K562 (cell line): ENCODE data around the gene VPS4B. TPM values are rescaled to one million over a fixed set of nuclear protein-coding genes. Genes with fewer than 3 reads are reported as not detected.

Source experiments
- ESRRA ChIP-seq: fragments of 450-650 bp; IDR thresholded peaks from 2 replicates; pipeline ENCODE4 v1.6.1; 2014; ENCODE audit warnings: low read depth, mild to moderate bottlenecking, moderate library complexity, borderline replicate concordance
- HDAC1 ChIP-seq, 2 experiments: fragments of 450-650 bp; IDR thresholded peaks; 2 replicates each; pipeline ENCODE4 v1.6.1; 2016 to 2017; ENCODE audit warnings: inconsistent platforms in 1 of 2, mild to moderate bottlenecking in 1 of 2, moderate library complexity in 1 of 2
- HMG20A ChIP-seq: fragments of 450-650 bp; formaldehyde crosslinking; conservative IDR thresholded peaks from 2 replicates; pipeline ENCODE4 v1.4.0; 2020; ENCODE audit warnings: mild to moderate bottlenecking, mixed read lengths
- KAT7 ChIP-seq: sonication (generic); formaldehyde crosslinking; IDR thresholded peaks from 2 replicates; pipeline ENCODE4 v1.8.0; 2022; ENCODE audit warnings: missing genetic modification reagents, mild to moderate bottlenecking, borderline replicate concordance
- LARP7 ChIP-seq: fragments of 450-650 bp; IDR thresholded peaks from 2 replicates; pipeline ENCODE4 v1.6.1; 2016
- MAFG ChIP-seq: fragments of 450-650 bp; conservative IDR thresholded peaks from 2 replicates; pipeline ENCODE4 v1.6.1; 2016; ENCODE audit warnings: missing genetic modification characterization, missing compliant biosample characterization
- MCM7 ChIP-seq, 2 experiments: fragments of 450-650 bp; IDR thresholded peaks; 2 replicates each; pipeline ENCODE4 v1.6.1; 2016 to 2018
- MTA2 ChIP-seq: fragments of 450-650 bp; IDR thresholded peaks from 2 replicates; pipeline ENCODE4 v1.6.1; 2016; ENCODE audit warnings: low read depth
- PHF20 ChIP-seq: fragments of 450-650 bp; IDR thresholded peaks from 2 replicates; pipeline ENCODE4 v1.6.1; 2018; ENCODE audit not compliant: partially characterized antibody
- POLR2AphosphoS2 ChIP-seq: IDR thresholded peaks from 2 replicates; pipeline ENCODE4 v1.6.1; 2012; ENCODE audit warnings: low read length, improper control_type of control experiment
- SAP30 ChIP-seq: fragments of 200-600 bp; sonication (generic); IDR thresholded peaks from 2 replicates; pipeline ENCODE4 v1.6.1; 2012; ENCODE audit warnings: borderline replicate concordance, low read depth, mild to moderate bottlenecking, moderate library complexity, low read length, control low read depth, inconsistent platforms; ENCODE audit not compliant: insufficient read depth, poor library complexity, severe bottlenecking
- SMC3 ChIP-seq: conservative IDR thresholded peaks from 2 replicates; pipeline ENCODE4 v1.6.1; 2011; ENCODE audit warnings: low read depth, low read length, improper control_type of control experiment; ENCODE audit not compliant: insufficient read depth
- STAT5A ChIP-seq: IDR thresholded peaks from 2 replicates; pipeline ENCODE4 v1.6.1; 2012; ENCODE audit warnings: low read length, inconsistent platforms, borderline replicate concordance
- XRCC4 ChIP-seq: IDR thresholded peaks from one replicate; pipeline ENCODE4 v1.6.1; 2011; ENCODE audit not compliant: insufficient read depth, insufficient read length; ENCODE audit errors: extremely low read depth
- ZBED1 ChIP-seq: IDR thresholded peaks from 2 replicates; pipeline ENCODE4 v1.6.1; 2014
- ZNF175 ChIP-seq: fragments of 200-800 bp; sonication (Bioruptor generic); IDR thresholded peaks from 2 replicates; pipeline ENCODE4 v1.6.1; 2016; ENCODE audit warnings: low read depth, mild to moderate bottlenecking, missing genetic modification characterization, missing compliant biosample characterization
- ZNF224 ChIP-seq: sonication (generic); formaldehyde crosslinking; IDR thresholded peaks from 2 replicates; pipeline ENCODE4 v1.8.0; 2022; ENCODE audit warnings: mild to moderate bottlenecking, missing genetic modification reagents
- polyA plus RNA-seq, 8 experiments: library from polyadenylated mRNA; depleted of rRNA in 4 of 8; stranded (reverse) in 5 of 8; unstranded in 3 of 8; fragments of >200 nt; fragmentation: Nextera tagmentation in 2 of 8; fragmentation: Illumina TruSeq in 1 of 8; extraction: Ambion mirVana in 2 of 8; extraction: Trizol in 1 of 8; gene quantifications; 2 replicates each; pipeline versions ENCODE4 v1.2.1 to v1.2.3, GENCODE V29; 2011 to 2014; ENCODE audit warnings: inconsistent platforms in 1 of 8, missing spikeins in 1 of 8
- total RNA-seq, 7 experiments: library from RNA; depleted of rRNA in 6 of 7; stranded (reverse); fragments of >200 nt in 6 of 7; fragmentation: Illumina TruSeq in 2 of 7; extraction: Trizol in 2 of 7; gene quantifications; 2 replicates each; pipeline versions ENCODE4 v1.2.1 to v1.2.3, GENCODE V29; 2011 to 2021; ENCODE audit warnings: low replicate concordance in 1 of 7
- TF ChIP-seq, protein P1 (sequence below): fragments of 250-450 bp; sonication (Bioruptor Pico); IDR thresholded peaks from 2 replicates; pipeline ENCODE4 v1.4.0; 2020
- TF ChIP-seq, protein P2 (sequence below): sonication (generic); formaldehyde crosslinking; IDR thresholded peaks from 2 replicates; pipeline ENCODE4 v1.9.0; 2022; ENCODE audit warnings: mild to moderate bottlenecking, missing genetic modification reagents
- TF ChIP-seq, protein P3 (sequence below): fragments of 250-450 bp; sonication (Bioruptor Pico); IDR thresholded peaks from 2 replicates; pipeline ENCODE4 v1.5.1; 2021; ENCODE audit warnings: mild to moderate bottlenecking

VPS4B gene
- total and polyA plus RNA-seq, 9 of the 15 experiments (the other 6 are each of a cell fraction or from before 2014, with no cell fraction given) = 7.3 to 16.4 (median 10.4) TPM

DNA sequence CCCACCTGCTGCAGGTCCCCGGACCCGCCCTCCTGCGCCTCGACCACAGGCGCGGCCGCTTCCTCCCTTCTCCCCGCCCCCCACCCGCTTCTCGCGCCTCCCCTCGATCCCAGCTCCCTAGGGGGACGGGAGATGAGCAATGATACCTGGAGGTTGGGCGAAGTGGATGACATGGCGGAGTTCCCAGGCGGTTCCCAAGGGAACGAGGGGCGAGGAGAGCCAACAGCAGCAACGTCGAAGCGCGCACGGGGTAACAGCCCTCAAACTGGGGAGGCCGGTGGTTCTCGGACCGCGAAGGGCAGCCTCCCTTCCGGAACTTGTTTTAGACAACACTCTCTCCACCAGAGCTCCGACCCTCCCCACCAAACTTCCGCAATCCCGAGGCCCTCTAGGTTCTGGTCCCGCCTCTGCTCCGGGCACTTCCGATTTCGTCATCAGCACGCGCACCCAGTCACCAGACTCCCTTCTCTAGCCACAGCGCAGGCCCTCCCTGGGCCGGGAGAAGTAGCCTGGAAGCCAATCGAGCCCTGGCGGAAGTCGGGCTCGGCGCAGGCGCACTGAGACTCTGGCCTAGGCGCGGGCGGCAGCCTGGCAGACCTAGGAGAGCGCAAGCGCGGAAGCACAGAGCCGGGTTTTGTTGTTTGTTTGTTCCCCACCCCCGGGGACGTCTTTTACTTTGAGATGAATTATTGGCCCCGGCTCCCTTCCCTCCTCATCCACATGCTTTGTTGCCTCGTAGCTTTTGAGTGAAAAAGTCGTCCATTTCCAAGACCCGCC is at the start of gene VPS4B (continued):
- TF ChIP-seq, protein P1, sequence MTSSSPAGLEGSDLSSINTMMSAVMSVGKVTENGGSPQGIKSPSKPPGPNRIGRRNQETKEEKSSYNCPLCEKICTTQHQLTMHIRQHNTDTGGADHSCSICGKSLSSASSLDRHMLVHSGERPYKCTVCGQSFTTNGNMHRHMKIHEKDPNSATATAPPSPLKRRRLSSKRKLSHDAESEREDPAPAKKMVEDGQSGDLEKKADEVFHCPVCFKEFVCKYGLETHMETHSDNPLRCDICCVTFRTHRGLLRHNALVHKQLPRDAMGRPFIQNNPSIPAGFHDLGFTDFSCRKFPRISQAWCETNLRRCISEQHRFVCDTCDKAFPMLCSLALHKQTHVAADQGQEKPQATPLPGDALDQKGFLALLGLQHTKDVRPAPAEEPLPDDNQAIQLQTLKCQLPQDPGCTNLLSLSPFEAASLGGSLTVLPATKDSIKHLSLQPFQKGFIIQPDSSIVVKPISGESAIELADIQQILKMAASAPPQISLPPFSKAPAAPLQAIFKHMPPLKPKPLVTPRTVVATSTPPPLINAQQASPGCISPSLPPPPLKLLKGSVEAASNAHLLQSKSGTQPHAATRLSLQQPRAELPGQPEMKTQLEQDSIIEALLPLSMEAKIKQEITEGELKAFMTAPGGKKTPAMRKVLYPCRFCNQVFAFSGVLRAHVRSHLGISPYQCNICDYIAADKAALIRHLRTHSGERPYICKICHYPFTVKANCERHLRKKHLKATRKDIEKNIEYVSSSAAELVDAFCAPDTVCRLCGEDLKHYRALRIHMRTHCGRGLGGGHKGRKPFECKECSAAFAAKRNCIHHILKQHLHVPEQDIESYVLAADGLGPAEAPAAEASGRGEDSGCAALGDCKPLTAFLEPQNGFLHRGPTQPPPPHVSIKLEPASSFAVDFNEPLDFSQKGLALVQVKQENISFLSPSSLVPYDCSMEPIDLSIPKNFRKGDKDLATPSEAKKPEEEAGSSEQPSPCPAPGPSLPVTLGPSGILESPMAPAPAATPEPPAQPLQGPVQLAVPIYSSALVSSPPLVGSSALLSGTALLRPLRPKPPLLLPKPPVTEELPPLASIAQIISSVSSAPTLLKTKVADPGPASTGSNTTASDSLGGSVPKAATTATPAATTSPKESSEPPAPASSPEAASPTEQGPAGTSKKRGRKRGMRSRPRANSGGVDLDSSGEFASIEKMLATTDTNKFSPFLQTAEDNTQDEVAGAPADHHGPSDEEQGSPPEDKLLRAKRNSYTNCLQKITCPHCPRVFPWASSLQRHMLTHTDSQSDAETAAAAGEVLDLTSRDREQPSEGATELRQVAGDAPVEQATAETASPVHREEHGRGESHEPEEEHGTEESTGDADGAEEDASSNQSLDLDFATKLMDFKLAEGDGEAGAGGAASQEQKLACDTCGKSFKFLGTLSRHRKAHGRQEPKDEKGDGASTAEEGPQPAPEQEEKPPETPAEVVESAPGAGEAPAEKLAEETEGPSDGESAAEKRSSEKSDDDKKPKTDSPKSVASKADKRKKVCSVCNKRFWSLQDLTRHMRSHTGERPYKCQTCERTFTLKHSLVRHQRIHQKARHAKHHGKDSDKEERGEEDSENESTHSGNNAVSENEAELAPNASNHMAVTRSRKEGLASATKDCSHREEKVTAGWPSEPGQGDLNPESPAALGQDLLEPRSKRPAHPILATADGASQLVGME (CRISPR knock-in tag) = no peak
- TF ChIP-seq STAT5A = no peak
- TF ChIP-seq XRCC4 = no peak
- TF ChIP-seq ESRRA = peak; percentile 16; the same call in 1 of the 2 replicates
- TF ChIP-seq MCM7 (IDR thresholded peaks at IDR 0.05) = no peak
- TF ChIP-seq LARP7 = no peak
- TF ChIP-seq, protein P2, sequence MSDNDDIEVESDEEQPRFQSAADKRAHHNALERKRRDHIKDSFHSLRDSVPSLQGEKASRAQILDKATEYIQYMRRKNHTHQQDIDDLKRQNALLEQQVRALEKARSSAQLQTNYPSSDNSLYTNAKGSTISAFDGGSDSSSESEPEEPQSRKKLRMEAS (CRISPR knock-in tag) = 0 out of 2 replicates have a peak, but pooled peaks have one; percentile 6
- TF ChIP-seq HDAC1 (IDR thresholded peaks at IDR 0.05) = peak in 1 of 2 experiments; percentile 72; a peak in 2 of 4 replicates
- TF ChIP-seq HMG20A (CRISPR knock-in tag) = no peak
- TF ChIP-seq, protein P3, sequence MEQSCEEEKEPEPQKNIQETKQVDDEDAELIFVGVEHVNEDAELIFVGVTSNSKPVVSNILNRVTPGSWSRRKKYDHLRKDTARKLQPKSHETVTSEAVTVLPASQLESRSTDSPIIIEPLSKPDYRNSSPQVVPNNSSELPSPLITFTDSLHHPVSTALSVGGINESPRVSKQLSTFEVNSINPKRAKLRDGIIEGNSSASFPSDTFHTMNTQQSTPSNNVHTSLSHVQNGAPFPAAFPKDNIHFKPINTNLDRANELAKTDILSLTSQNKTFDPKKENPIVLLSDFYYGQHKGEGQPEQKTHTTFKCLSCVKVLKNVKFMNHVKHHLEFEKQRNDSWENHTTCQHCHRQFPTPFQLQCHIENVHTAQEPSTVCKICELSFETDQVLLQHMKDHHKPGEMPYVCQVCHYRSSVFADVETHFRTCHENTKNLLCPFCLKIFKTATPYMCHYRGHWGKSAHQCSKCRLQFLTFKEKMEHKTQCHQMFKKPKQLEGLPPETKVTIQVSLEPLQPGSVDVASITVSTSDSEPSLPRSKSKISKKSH (CRISPR knock-in tag) = no peak
- no peak for TF ChIP-seq ZNF175 (CRISPR knock-in tag)
- no peak for TF ChIP-seq SAP30
- no peak for TF ChIP-seq ZNF224 (CRISPR knock-in tag)
- no peak for TF ChIP-seq ZBED1
- peak; percentile 90 for TF ChIP-seq PHF20
- no peak for TF ChIP-seq SMC3
- TF ChIP-seq MTA2 = no peak
- TF ChIP-seq POLR2AphosphoS2 = no peak
- no peak for TF ChIP-seq MAFG (tag)
- TF ChIP-seq KAT7 = peak; percentile 77; the same call in 1 of the 2 replicates
